RWPE2 (cell line): ENCODE results near the gene CCR7.

Experiments
- ATAC-seq: fragments of 200-7000 bp; cut with Tn5 transposase; 3 replicates; pipeline ENCODE4 v1.9.1; 2021; ENCODE audit warnings: low read depth
- DNase-seq: peaks from one replicate; pipeline ENCODE4 v3.0.0-alpha.2; 2020; ENCODE audit warnings: low spot score
- H3K27ac ChIP-seq: fragments of 450-650 bp; 2 replicates; pipeline ENCODE4 v1.5.1; 2017; ENCODE audit warnings: mild to moderate bottlenecking; ENCODE audit not compliant: poor library complexity, severe bottlenecking
- H3K27me3 ChIP-seq: fragments of 250-450 bp; sonication (Bioruptor Pico); 2 replicates; pipeline ENCODE4 v1.5.1; 2021; ENCODE audit warnings: mild to moderate bottlenecking, moderate library complexity; ENCODE audit not compliant: insufficient read depth, poor library complexity, severe bottlenecking
- H3K36me3 ChIP-seq: fragments of 250-450 bp; sonication (Bioruptor Pico); 2 replicates; pipeline ENCODE4 v1.5.1; 2020; ENCODE audit warnings: low read depth, mild to moderate bottlenecking, moderate library complexity
- H3K4me1 ChIP-seq: fragments of 250-450 bp; sonication (Bioruptor Pico); 2 replicates; pipeline ENCODE4 v1.5.1; 2021; ENCODE audit warnings: mild to moderate bottlenecking, moderate library complexity; ENCODE audit not compliant: insufficient read depth, poor library complexity, severe bottlenecking
- H3K4me3 ChIP-seq: fragments of 250-450 bp; sonication (Bioruptor Pico); 2 replicates; pipeline ENCODE4 v1.5.1; 2021; ENCODE audit warnings: mild to moderate bottlenecking, moderate library complexity; ENCODE audit not compliant: severe bottlenecking
- H3K9me3 ChIP-seq: fragments of 250-450 bp; sonication (Bioruptor Pico); 2 replicates; pipeline ENCODE4 v1.5.1; 2021; ENCODE audit warnings: mild to moderate bottlenecking, moderate library complexity; ENCODE audit not compliant: severe bottlenecking
- TF ChIP-seq, protein P1 (sequence below): fragments of 450-650 bp; IDR thresholded peaks from one replicate; pipeline ENCODE4 v1.5.1; 2017; ENCODE audit warnings: mild to moderate bottlenecking, moderate library complexity; ENCODE audit not compliant: poor library complexity, severe bottlenecking

Gene CCR7

GRCh38 chr17:40611840-40612474 is 46.7 kb upstream of the CCR7 start:
- ATAC-seq (no peak), DNase-seq (no peak)
- no peak overlapping the region for H3K27ac ChIP-seq
- H3K4me1 ChIP-seq, result no peaks in the 10 kb centered on the region
- no peaks in the 10 kb centered on the region for H3K9me3 ChIP-seq
- no peak overlapping the region for H3K4me3 ChIP-seq
- TF ChIP-seq, protein P1, sequence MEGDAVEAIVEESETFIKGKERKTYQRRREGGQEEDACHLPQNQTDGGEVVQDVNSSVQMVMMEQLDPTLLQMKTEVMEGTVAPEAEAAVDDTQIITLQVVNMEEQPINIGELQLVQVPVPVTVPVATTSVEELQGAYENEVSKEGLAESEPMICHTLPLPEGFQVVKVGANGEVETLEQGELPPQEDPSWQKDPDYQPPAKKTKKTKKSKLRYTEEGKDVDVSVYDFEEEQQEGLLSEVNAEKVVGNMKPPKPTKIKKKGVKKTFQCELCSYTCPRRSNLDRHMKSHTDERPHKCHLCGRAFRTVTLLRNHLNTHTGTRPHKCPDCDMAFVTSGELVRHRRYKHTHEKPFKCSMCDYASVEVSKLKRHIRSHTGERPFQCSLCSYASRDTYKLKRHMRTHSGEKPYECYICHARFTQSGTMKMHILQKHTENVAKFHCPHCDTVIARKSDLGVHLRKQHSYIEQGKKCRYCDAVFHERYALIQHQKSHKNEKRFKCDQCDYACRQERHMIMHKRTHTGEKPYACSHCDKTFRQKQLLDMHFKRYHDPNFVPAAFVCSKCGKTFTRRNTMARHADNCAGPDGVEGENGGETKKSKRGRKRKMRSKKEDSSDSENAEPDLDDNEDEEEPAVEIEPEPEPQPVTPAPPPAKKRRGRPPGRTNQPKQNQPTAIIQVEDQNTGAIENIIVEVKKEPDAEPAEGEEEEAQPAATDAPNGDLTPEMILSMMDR, result no peak
- no peaks in the 10 kb centered on the region for H3K27me3 ChIP-seq
- H3K36me3 ChIP-seq, result no peaks in the 10 kb centered on the region

DNA sequence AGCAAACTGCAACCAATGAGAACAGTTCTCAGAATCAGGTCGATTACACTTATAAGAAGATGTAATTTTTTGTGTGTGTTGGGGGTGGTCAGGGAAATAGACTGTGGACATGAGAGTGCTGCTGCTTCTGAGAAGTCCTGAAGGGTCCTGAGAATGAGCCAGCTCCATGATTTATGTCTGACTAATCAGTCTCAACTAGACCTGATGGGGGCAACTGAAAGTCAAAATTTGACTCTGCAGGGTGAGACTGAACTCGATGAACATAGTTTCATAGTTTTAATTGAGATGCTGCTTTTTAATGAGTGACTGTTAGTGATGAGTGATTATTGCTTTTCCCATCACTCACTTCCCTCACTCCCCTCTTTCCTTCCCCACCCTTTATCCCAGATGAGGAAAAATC is 45.1 kb upstream of the CCR7 start:
- ATAC-seq (no peak), DNase-seq (no peak)
- Histone ChIP-seq H3K4me3 (no peak overlapping the region), H3K27ac (no peak overlapping the region), H3K36me3 (no peaks in the 10 kb centered on the region), H3K4me1 (no peaks in the 10 kb centered on the region), H3K27me3 (no peaks in the 10 kb centered on the region), H3K9me3 (no peaks in the 10 kb centered on the region)
- TF ChIP-seq, protein P1, result no peak

GRCh38 chr17:40608061-40608581 is 42.8 kb upstream of the CCR7 start:
- no peaks in the 10 kb centered on the region for H3K36me3 ChIP-seq
- DNase-seq, result no peak
- TF ChIP-seq, protein P1, result no peak
- no peak overlapping the region for H3K4me3 ChIP-seq
- H3K9me3 ChIP-seq, result no peaks in the 10 kb centered on the region
- no peaks in the 10 kb centered on the region for H3K4me1 ChIP-seq
- no peak overlapping the region for H3K27ac ChIP-seq
- no peaks in the 10 kb centered on the region for H3K27me3 ChIP-seq
- no peak for ATAC-seq

DNA sequence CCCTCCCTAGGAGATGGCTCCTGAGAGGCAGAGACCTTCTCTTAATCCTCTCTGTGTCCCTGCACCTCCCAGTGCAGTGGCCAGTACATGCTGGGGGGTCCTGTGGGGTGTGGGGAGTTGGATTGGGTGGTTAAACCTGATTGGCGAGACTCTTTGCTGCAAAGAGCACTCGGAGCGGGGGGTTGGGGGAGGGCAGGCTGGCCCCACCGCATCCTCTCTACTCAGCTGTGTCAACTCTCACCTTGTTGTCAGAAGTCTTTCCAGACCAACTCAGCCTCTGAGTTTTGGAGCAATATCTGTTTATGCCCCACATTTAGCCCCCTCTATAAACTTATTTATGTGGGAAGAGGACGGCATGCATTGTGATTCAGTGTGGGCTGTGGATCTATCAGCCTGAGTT is 42.4 kb upstream of the CCR7 start:
- DNase-seq (no peak), ATAC-seq (no peak)
- no peaks in the 10 kb centered on the region for H3K27me3 ChIP-seq

More for the DNA sequence above, 42.4 kb upstream of the CCR7 start:
- Histone ChIP-seq H3K9me3 (no peaks in the 10 kb centered on the region), H3K36me3 (no peaks in the 10 kb centered on the region), H3K4me3 (no peak overlapping the region), H3K4me1 (no peaks in the 10 kb centered on the region), H3K27ac (no peak overlapping the region)
- TF ChIP-seq, protein P1, result no peak
